AG04449 (cell line): ENCODE results near the gene ARPIN.
"Not testable (repeated sequence)": the region's sequence is repeated elsewhere in the genome, so short reads cannot be mapped to it uniquely, and the experiment has no call there.

ENCODE experiments used
- CTCF ChIA-PET: fragments of 350-600 bp; formaldehyde crosslinking; extraction: SDS; loops from one replicate; lab custom pipeline; 2021; ENCODE audit warnings: antibody characterized with exemption; lab: Yijun Ruan, JAX
- POLR2A ChIA-PET: fragments of 400-600, 350-600 bp; formaldehyde crosslinking; extraction: SDS; loops from one replicate; lab custom pipeline; 2020; ENCODE audit warnings: antibody characterized with exemption, inconsistent platforms; lab: Yijun Ruan, JAX
- DNase-seq: peaks from one replicate; pipeline ENCODE4 v3.0.0-alpha.2; 2010; ENCODE audit warnings: low read depth, low spot score
- H3K4me3 ChIP-seq: 2 replicates; pipeline ENCODE4 v1.5.1; 2011; ENCODE audit warnings: low read depth, mild to moderate bottlenecking, control low read depth, low read length
- TF ChIP-seq, protein P1 (sequence below): IDR thresholded peaks from one replicate; pipeline ENCODE4 v1.5.1; 2011; ENCODE audit warnings: mild to moderate bottlenecking, moderate library complexity, low read length, control low read depth, inconsistent platforms; ENCODE audit not compliant: insufficient read depth; ENCODE audit errors: missing control alignments

ARPIN gene

DNA sequence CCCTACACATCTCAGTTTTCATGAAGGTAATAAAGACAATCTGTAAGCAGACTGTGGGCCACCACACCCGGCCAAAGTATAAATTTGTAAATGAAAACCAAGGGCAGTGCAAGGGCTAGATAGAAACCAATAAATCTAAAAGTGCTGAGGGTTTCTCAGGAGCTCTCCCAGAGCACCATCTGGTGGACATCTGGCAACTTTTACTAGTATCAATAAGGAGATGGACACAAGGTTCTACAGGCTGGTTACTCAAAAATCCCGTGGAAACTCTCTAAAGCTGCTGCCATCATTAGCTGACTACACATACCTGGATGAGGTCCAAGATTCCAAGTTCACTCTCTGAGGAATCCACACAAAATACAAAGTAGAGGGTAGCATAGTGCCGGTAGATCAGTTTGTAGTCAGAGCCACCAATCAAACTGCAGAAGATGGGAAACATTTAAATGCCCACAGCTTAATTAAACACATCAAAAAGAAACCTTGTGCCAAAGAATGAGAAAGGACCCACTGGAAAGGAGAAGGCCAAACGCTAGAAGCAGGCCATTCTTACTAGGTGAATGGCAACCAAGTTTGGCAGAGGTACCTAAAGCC lies 24.4 kb downstream of the ARPIN start:
- no peak overlapping the region for H3K4me3 ChIP-seq
- DNase-seq = peak; percentile 69
- TF ChIP-seq, protein P1, sequence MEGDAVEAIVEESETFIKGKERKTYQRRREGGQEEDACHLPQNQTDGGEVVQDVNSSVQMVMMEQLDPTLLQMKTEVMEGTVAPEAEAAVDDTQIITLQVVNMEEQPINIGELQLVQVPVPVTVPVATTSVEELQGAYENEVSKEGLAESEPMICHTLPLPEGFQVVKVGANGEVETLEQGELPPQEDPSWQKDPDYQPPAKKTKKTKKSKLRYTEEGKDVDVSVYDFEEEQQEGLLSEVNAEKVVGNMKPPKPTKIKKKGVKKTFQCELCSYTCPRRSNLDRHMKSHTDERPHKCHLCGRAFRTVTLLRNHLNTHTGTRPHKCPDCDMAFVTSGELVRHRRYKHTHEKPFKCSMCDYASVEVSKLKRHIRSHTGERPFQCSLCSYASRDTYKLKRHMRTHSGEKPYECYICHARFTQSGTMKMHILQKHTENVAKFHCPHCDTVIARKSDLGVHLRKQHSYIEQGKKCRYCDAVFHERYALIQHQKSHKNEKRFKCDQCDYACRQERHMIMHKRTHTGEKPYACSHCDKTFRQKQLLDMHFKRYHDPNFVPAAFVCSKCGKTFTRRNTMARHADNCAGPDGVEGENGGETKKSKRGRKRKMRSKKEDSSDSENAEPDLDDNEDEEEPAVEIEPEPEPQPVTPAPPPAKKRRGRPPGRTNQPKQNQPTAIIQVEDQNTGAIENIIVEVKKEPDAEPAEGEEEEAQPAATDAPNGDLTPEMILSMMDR = peak; percentile 53
- ChIA-PET POLR2A (interaction anchor here (1.1 kb wide), 1 partner anchor 313 kb away, joined by 5 read pairs; the partner anchor contains the start of gene SEMA4B), CTCF (interaction anchor here (0.7 to 12.6 kb wide), 42 partner anchors 8 to 530 kb away, joined by 3 to 339 read pairs (median 5); partner anchors contain the start of genes ARPIN, MESP1 and MESP2)

DNA sequence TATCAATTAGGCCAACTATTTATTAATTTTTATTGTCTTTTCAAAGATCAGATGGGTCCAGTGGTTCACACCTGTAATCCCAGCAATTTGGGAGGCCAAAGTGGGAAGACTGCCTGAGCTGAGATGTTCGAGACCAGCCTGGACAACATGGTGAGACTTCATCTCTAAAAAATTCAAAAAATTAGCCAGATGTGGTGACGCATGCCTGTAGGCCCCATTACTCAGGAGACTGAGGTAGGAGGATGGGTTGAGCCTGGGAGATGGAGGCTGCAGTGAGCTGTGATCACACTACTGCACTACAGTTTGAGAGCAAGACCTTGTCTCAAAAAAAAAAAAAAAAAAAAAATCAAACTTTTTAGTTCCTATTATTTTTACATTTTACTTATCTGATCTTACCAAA lies 27.1 kb downstream of the ARPIN start:
- CTCF ChIA-PET = interaction anchor here (3.4 to 12.6 kb wide), 4 partner anchors 9 to 143 kb away, joined by 23 to 339 read pairs (median 206); no protein-coding TSS in a partner anchor
- TF ChIP-seq, protein P1 = no peak
- H3K4me3 ChIP-seq = no peak overlapping the region
- POLR2A ChIA-PET = no interaction called here
- no peak for DNase-seq

DNA sequence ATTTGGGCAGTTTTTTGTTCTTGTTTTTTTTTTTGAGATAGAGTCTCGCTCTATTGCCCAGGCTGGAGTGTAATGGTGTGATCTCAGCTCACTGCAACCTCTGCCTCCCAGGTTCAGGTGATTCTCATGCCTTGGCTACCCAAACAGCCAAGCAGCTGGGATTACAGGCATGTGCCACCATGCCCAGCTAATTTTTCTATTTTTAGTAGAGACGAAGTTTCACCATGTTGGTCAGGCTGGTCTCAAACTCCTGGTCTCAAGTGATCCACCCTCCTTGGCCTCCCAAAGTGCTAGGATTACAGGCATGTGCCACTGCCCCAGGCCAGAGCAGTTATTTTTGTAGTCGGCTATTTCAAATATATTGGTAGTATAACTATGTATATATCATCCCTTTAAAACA lies 27.6 kb downstream of the ARPIN start:
- POLR2A ChIA-PET, H3K4me3 ChIP-seq, DNase-seq: not testable (repeated sequence)
- CTCF ChIA-PET = interaction anchor here (7.0 to 12.6 kb wide), 3 partner anchors 8 to 143 kb away, joined by 180 to 339 read pairs (median 233); no protein-coding TSS in a partner anchor

DNA sequence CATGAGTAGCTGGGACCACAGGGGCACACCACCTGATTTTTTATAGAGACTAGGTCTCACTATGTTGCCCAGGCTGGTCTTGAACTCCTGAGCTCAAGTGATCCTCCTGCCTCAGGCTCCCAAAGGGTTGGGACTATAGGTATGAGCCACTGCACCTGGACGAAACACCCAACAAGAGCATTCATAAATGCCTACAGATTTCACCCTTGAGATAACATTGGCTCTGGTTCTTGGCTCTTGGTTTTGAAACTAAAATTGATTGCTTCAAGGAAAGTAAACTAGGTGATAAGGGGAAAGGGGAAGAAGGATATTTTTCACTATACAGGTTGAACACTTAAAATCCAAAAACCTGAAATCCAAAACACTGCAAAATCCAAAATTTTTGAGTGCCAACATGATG lies 29.2 kb downstream of the ARPIN start:
- ChIA-PET CTCF (interaction anchor here (0.7 to 3.5 kb wide), 7 partner anchors 9 to 132 kb away, joined by 3 to 22 read pairs (median 5); partner anchors contain the start of gene MESP1), POLR2A (no interaction called here)
- TF ChIP-seq, protein P1 = no peak
- no peak for DNase-seq
- H3K4me3 ChIP-seq = no peak overlapping the region

DNA sequence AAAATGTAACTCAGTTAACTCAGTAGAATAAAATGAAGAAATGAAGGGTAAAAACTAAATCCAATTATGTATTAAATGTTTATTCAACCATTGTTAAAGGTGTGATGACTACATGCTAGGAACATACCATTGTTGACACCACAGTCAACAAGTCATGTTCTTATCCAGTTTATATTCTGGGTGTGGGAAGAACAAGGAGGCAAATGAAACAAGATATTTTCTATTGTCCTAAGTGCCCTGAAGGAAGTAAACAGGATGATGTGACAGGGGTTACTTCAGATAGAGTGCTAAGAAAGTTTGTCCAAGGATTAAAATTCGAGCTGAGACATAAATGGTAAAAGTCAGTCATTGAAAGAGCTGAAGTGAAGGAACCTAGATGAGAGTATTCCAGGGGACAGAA lies 32.0 kb downstream of the ARPIN start:
- ChIA-PET CTCF (interaction anchor here (1.0 to 3.5 kb wide), 2 partner anchors 8 to 120 kb away, joined by 3 to 22 read pairs; no protein-coding TSS in a partner anchor), POLR2A (no interaction called here)

DNA sequence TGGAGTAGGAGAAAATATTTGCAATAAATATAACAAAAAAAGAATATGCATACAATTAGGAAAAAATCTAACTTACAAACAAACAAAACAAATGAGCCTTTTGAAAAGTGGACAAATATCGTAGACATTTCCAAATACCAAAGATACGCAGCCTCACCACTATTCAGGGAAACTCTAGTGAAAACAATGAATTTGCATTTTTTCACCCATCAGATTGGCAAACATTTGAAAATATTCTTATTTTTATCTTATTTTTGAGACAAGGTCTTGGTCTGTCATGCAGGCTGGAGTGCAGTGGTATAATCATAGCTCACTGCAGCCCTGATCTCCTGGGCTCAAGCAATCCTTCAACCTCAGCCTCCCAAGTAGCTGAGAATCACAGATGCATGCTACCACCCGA lies 34.4 kb downstream of the ARPIN start:
- POLR2A ChIA-PET = no interaction called here
- TF ChIP-seq, protein P1 = no peak

More for the DNA sequence above, 32.0 kb downstream of the ARPIN start:
- H3K4me3 ChIP-seq = no peak overlapping the region
- TF ChIP-seq, protein P1 = no peak
- DNase-seq = no peak

More for the DNA sequence above, 34.4 kb downstream of the ARPIN start:
- no peak overlapping the region for H3K4me3 ChIP-seq
- no peak for DNase-seq
- CTCF ChIA-PET = interaction anchor here (0.6 to 9.3 kb wide), 5 partner anchors 10 to 144 kb away, joined by 3 to 842 read pairs (median 147); partner anchors contain the start of genes MESP1 and MESP2
